Esophagus muscularis mucosa (tissue), 3 donors: ENCODE results near the gene TMEM240.

Source experiments
- POLR2A ChIP-seq: fragments of 450-650 bp; IDR thresholded peaks from one replicate; pipeline ENCODE4 v1.6.1; 2017; ENCODE audit warnings: antibody characterized with exemption, moderate library complexity, mild to moderate bottlenecking, low read depth
- TF ChIP-seq, protein P1 (sequence below), 3 experiments: fragments of 200-600 bp in 2 of 3; fragments of 450-650 bp in 1 of 3; sonication (generic) in 2 of 3; IDR thresholded peaks; one replicate each; pipeline ENCODE4 v1.5.1; 2017 to 2019; ENCODE audit warnings: antibody characterized with exemption in 3 of 3, mild to moderate bottlenecking in 2 of 3, moderate library complexity in 1 of 3

GRCh38 chr1:1537626-1538250 is 2.7 kb downstream of the TMEM240 start:
- no peak for TF ChIP-seq POLR2A
- TF ChIP-seq, protein P1, sequence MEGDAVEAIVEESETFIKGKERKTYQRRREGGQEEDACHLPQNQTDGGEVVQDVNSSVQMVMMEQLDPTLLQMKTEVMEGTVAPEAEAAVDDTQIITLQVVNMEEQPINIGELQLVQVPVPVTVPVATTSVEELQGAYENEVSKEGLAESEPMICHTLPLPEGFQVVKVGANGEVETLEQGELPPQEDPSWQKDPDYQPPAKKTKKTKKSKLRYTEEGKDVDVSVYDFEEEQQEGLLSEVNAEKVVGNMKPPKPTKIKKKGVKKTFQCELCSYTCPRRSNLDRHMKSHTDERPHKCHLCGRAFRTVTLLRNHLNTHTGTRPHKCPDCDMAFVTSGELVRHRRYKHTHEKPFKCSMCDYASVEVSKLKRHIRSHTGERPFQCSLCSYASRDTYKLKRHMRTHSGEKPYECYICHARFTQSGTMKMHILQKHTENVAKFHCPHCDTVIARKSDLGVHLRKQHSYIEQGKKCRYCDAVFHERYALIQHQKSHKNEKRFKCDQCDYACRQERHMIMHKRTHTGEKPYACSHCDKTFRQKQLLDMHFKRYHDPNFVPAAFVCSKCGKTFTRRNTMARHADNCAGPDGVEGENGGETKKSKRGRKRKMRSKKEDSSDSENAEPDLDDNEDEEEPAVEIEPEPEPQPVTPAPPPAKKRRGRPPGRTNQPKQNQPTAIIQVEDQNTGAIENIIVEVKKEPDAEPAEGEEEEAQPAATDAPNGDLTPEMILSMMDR (IDR thresholded peaks at IDR 0.05) = no peak
